ENCODE results near the gene FOXL3.
"Not testable (repeated sequence)": the region's sequence is repeated elsewhere in the genome, so short reads cannot be mapped to it uniquely, and the experiment has no call there.

Gene FOXL3

DNA sequence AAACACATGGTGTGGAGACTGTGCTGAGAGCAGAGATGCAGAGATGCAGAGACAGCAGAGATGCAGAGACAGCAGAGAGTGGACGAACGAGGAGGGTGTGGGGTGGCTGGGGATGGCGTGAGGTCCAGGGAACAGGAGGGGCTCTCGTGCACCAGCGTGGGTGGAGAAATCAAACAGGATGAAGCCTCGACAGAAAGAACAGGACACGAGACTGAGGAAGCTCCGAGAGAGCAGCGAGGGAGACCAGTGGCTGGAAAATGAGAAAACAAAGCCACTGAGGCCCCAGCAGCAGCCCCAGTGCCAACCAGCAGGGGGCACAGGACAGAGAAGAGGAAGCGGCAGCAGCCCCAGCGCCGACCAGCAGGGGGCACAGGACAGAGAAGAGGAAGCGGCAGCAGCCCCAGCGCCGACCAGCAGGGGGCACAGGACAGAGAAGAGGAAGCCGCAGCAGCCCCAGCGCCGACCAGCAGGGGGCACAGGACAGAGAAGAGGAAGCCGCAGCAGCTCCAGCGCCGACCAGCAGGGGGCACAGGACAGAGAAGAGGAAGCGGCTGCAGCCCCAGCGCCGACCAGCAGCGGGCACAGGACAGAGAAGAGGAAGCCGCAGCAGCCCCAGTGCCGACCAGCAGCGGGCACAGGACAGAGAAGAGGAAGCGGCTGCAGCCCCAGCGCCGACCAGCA, 27.2 kb upstream of the FOXL3 start:
- H3K4me2 ChIP-seq (ENCODE audit: low read length); H3K36me3 ChIP-seq (ENCODE audit: control insufficient read depth, insufficient read depth, low read length); H3K79me2 ChIP-seq; H3K4me3 ChIP-seq (ENCODE audit: low read depth, low read length); H3K27me3 ChIP-seq (ENCODE audit: control insufficient read depth, insufficient read depth, low read length); H3K9ac ChIP-seq; H3K4me1 ChIP-seq; H2AFZ ChIP-seq; H3K9me3 ChIP-seq (ENCODE audit: control insufficient read depth, low read length); H3K27ac ChIP-seq: not testable (repeated sequence)
- TF ChIP-seq, protein P1, sequence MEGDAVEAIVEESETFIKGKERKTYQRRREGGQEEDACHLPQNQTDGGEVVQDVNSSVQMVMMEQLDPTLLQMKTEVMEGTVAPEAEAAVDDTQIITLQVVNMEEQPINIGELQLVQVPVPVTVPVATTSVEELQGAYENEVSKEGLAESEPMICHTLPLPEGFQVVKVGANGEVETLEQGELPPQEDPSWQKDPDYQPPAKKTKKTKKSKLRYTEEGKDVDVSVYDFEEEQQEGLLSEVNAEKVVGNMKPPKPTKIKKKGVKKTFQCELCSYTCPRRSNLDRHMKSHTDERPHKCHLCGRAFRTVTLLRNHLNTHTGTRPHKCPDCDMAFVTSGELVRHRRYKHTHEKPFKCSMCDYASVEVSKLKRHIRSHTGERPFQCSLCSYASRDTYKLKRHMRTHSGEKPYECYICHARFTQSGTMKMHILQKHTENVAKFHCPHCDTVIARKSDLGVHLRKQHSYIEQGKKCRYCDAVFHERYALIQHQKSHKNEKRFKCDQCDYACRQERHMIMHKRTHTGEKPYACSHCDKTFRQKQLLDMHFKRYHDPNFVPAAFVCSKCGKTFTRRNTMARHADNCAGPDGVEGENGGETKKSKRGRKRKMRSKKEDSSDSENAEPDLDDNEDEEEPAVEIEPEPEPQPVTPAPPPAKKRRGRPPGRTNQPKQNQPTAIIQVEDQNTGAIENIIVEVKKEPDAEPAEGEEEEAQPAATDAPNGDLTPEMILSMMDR (IDR thresholded peaks at IDR 0.05): peak; percentile 35

GRCh38 chr7:263483-264351, 26.3 kb upstream of the FOXL3 start:
- H2AFZ ChIP-seq; H3K36me3 ChIP-seq (ENCODE audit: control insufficient read depth, insufficient read depth, low read length); H3K4me2 ChIP-seq (ENCODE audit: low read length); H3K79me2 ChIP-seq; H3K27ac ChIP-seq; H3K27me3 ChIP-seq (ENCODE audit: control insufficient read depth, insufficient read depth, low read length); H3K9me3 ChIP-seq (ENCODE audit: control insufficient read depth, low read length); H3K9ac ChIP-seq; H3K4me3 ChIP-seq (ENCODE audit: low read depth, low read length); H3K4me1 ChIP-seq: not testable (repeated sequence)

- no peak overlapping the region for H3K4me3 ChIP-seq (ENCODE audit: low read depth, low read length)
- TF ChIP-seq, protein P1 (IDR thresholded peaks at IDR 0.05): no peak
- H2AFZ ChIP-seq: no peak overlapping the region
- H3K27me3 ChIP-seq (ENCODE audit: control insufficient read depth, insufficient read depth, low read length): no peaks in the 10 kb centered on the region
- H3K27ac ChIP-seq: no peak overlapping the region
- no peaks in the 10 kb centered on the region for H3K9me3 ChIP-seq (ENCODE audit: control insufficient read depth, low read length)
- H3K79me2 ChIP-seq: no peaks in the 10 kb centered on the region
- no peaks in the 10 kb centered on the region for H3K4me1 ChIP-seq
- H3K4me2 ChIP-seq (ENCODE audit: low read length): no peak overlapping the region
- no peaks in the 10 kb centered on the region for H3K36me3 ChIP-seq (ENCODE audit: control insufficient read depth, insufficient read depth, low read length)
- H3K9ac ChIP-seq: no peak overlapping the region
Measured at GRCh38 chr7:264541-265191, 25.3 kb upstream of the FOXL3 start.

- Histone ChIP-seq H2AFZ (no peak overlapping the region), H3K27ac (no peak overlapping the region), H3K27me3 (ENCODE audit: control insufficient read depth, insufficient read depth, low read length) (no peaks in the 10 kb centered on the region), H3K4me1 (no peaks in the 10 kb centered on the region), H3K36me3 (ENCODE audit: control insufficient read depth, insufficient read depth, low read length) (no peaks in the 10 kb centered on the region), H3K4me3 (ENCODE audit: low read depth, low read length) (no peak overlapping the region), H3K4me2 (ENCODE audit: low read length) (no peak overlapping the region), H3K9ac (no peak overlapping the region), H3K9me3 (ENCODE audit: control insufficient read depth, low read length) (no peaks in the 10 kb centered on the region), H3K79me2 (no peaks in the 10 kb centered on the region)
- TF ChIP-seq, protein P1 (IDR thresholded peaks at IDR 0.05): no peak
Measured at GRCh38 chr7:265192-265997, 24.6 kb upstream of the FOXL3 start.
